ENCODE measurements around the gene IRF7. TPM values are rescaled to one million over a fixed set of nuclear protein-coding genes. Genes with fewer than 3 reads are reported as not detected.

Gene IRF7
- total and polyA plus RNA-seq, 2 donors (not counting 3 experiments of a cell fraction or from before 2014, with no cell fraction given) = 12.6 to 14.7 TPM

GRCh38 chr11:578276-579035, 37.3 kb downstream of the IRF7 start:
- no peaks in the 10 kb centered on the region for H3K9me1 ChIP-seq (replicated peaks; ENCODE audit: control insufficient read depth, extremely low read depth, insufficient read depth, low read length)
- no TSS peak for BruUV-seq (replicated peaks)
- intact Hi-C loops (cut with micrococcal nuclease) (loop anchor here (5.0 kb wide), 1 partner anchor 34 kb away; no protein-coding TSS in a partner anchor), dilution Hi-C loops (cut with MboI; ENCODE audit: extremely low pct_ligation_motif_present, low sequenced_read_pairs) (no loop called here)
- TF ChIP-seq GATA2 (IDR thresholded peaks at IDR 0.05; ENCODE audit: insufficient read depth, insufficient read length, low read depth, low read length) = no peak
- TF ChIP-seq POLR2A (IDR thresholded peaks at IDR 0.05; ENCODE audit: low read depth, low read length) = no peak
- no peak for TF ChIP-seq JUN (IDR thresholded peaks at IDR 0.05; ENCODE audit: borderline replicate concordance, insufficient read depth, insufficient read length, low read depth)
- H2AFZ ChIP-seq (ENCODE audit: low read depth, low read length) = no peak overlapping the region
- H3K4me3 ChIP-seq (replicated peaks in 1 of 3; ENCODE audit: insufficient read depth in 1 of 3, low read depth in 1 of 3, low read length in 3 of 3) = no peak overlapping the region
- ChIA-PET CTCF (no interaction called here), POLR2A (no interaction called here)
- H3K36me3 ChIP-seq (ENCODE audit: control insufficient read depth in 2 of 2, extremely low read depth in 1 of 2, insufficient read depth in 2 of 2, low read length in 2 of 2) = peaks cover 0 to 6% of the 10 kb centered on the region in 2 experiments
- H3K27me3 ChIP-seq (ENCODE audit: control insufficient read depth in 2 of 2, insufficient read depth in 2 of 2, low read length in 2 of 2) = peaks cover 8 to 10% of the 10 kb centered on the region in 2 experiments
- DNase-seq (ENCODE audit: low read depth, low spot score) = no peak
- H3K79me2 ChIP-seq (ENCODE audit: control insufficient read depth, insufficient read depth, low read length) = peaks cover 54% of the 10 kb centered on the region
- no peak for FAIRE-seq
- peak overlapping the region; percentile 94 for H3K4me2 ChIP-seq (ENCODE audit: insufficient read depth, low read length)
- H3K9ac ChIP-seq (replicated peaks; ENCODE audit: extremely low read depth, insufficient read depth, low read length) = no peak overlapping the region
- H3K9me3 ChIP-seq (replicated peaks; ENCODE audit: control insufficient read depth, insufficient read depth, low read length) = no peaks in the 10 kb centered on the region
- H3K27ac ChIP-seq (ENCODE audit: insufficient read depth, low read depth, low read length) = no peak overlapping the region
- H4K20me1 ChIP-seq (replicated peaks; ENCODE audit: control insufficient read depth, extremely low read depth, insufficient read depth, low read length) = no peaks in the 10 kb centered on the region
- H3K4me1 ChIP-seq (ENCODE audit: control insufficient read depth, extremely low read depth, insufficient read depth, low read length) = peaks cover 14% of the 10 kb centered on the region

DNA sequence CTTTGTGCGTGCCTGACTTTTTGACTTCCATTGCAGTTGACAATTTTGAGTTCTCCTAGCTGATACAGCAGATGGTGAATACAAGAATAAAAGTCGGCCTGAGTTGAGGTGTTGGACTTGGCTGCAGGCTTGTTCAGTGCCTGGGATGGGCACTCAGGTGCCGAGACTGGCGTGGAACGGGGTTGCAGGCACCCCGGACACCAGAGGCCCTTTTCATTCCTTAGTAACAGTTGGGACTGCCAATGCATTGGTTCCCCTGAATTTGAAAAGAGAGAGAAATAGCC, 38.2 kb downstream of the IRF7 start:
- no peak for DNase-seq (ENCODE audit: low read depth, low spot score)
- H3K9me3 ChIP-seq (replicated peaks; ENCODE audit: control insufficient read depth, insufficient read depth, low read length) = no peaks in the 10 kb centered on the region
- peaks cover 14% of the 10 kb centered on the region for H3K4me1 ChIP-seq (ENCODE audit: control insufficient read depth, extremely low read depth, insufficient read depth, low read length)
- TF ChIP-seq JUN (IDR thresholded peaks at IDR 0.05; ENCODE audit: borderline replicate concordance, insufficient read depth, insufficient read length, low read depth) (no peak), GATA2 (IDR thresholded peaks at IDR 0.05; ENCODE audit: insufficient read depth, insufficient read length, low read depth, low read length) (no peak), MAX (IDR thresholded peaks at IDR 0.05; ENCODE audit: insufficient read depth, insufficient read length) (no peak), CTCF (IDR thresholded peaks at IDR 0.05; ENCODE audit: extremely low read depth in 1 of 2, insufficient read depth in 1 of 2, low read depth in 1 of 2, low read length in 2 of 2) (no peak), FOS (IDR thresholded peaks at IDR 0.05; ENCODE audit: borderline replicate concordance, insufficient read depth, low read length) (no peak), MYC (IDR thresholded peaks at IDR 0.05; ENCODE audit: low read depth, low read length) (no peak)
- CTCF ChIA-PET = interaction anchor here (0.9 kb wide), 1 partner anchor 23 kb away, joined by 3 read pairs; no protein-coding TSS in a partner anchor
- dilution Hi-C loops (cut with MboI; ENCODE audit: extremely low pct_ligation_motif_present, low sequenced_read_pairs) = no loop called here
- H3K27me3 ChIP-seq (ENCODE audit: control insufficient read depth in 2 of 2, insufficient read depth in 2 of 2, low read length in 2 of 2) = peaks cover 8 to 10% of the 10 kb centered on the region in 2 experiments
- TSS peak; percentile 33 for BruUV-seq (replicated peaks)
- POLR2A ChIA-PET = no interaction called here
- no peaks in the 10 kb centered on the region for H3K9me1 ChIP-seq (replicated peaks; ENCODE audit: control insufficient read depth, extremely low read depth, insufficient read depth, low read length)
- peak; percentile 26 for FAIRE-seq
- H3K36me3 ChIP-seq (ENCODE audit: control insufficient read depth in 2 of 2, extremely low read depth in 1 of 2, insufficient read depth in 2 of 2, low read length in 2 of 2) = peaks cover 0 to 5% of the 10 kb centered on the region in 2 experiments
- peak overlapping the region; percentile 67 to 98 (median 79) for H3K4me3 ChIP-seq (replicated peaks in 1 of 3; ENCODE audit: insufficient read depth in 1 of 3, low read depth in 1 of 3, low read length in 3 of 3)
- intact Hi-C loops (cut with micrococcal nuclease) = loop anchor here (5.0 kb wide), 1 partner anchor 35 kb away; no protein-coding TSS in a partner anchor
- H3K79me2 ChIP-seq (ENCODE audit: control insufficient read depth, insufficient read depth, low read length) = peaks cover 54% of the 10 kb centered on the region
- H3K4me2 ChIP-seq (ENCODE audit: insufficient read depth, low read length) = peak overlapping the region; percentile 94
- H3K9ac ChIP-seq (replicated peaks; ENCODE audit: extremely low read depth, insufficient read depth, low read length) = peak overlapping the region; percentile 100
- H2AFZ ChIP-seq (ENCODE audit: low read depth, low read length) = no peak overlapping the region
- H3K27ac ChIP-seq (ENCODE audit: insufficient read depth, low read depth, low read length) = no peak overlapping the region
- H4K20me1 ChIP-seq (replicated peaks; ENCODE audit: control insufficient read depth, extremely low read depth, insufficient read depth, low read length) = no peaks in the 10 kb centered on the region
